Skeletal muscle tissue (tissue), 4 donors: Measurements from ENCODE around the gene HLA-A. TPM values are rescaled to one million over a fixed set of nuclear protein-coding genes. Genes with fewer than 3 reads are reported as not detected.

ENCODE experiments used
- H3K27ac ChIP-seq: one replicate; pipeline ENCODE4 v1.7.0; 2013; ENCODE audit warnings: mild to moderate bottlenecking, low read depth, low read length, inconsistent platforms
- H3K27me3 ChIP-seq, 3 donors: one replicate each; pipeline ENCODE4 v1.7.0; 2013; ENCODE audit warnings: low read length in 3 of 3; ENCODE audit not compliant: control insufficient read depth in 3 of 3, insufficient read depth in 3 of 3
- H3K36me3 ChIP-seq, 3 donors: one replicate each; pipeline ENCODE4 v1.7.0; 2013; ENCODE audit warnings: low read length in 3 of 3; ENCODE audit not compliant: control insufficient read depth in 3 of 3, insufficient read depth in 3 of 3
- H3K4me1 ChIP-seq, 3 donors: one replicate each; pipeline ENCODE4 v1.7.0; 2013; ENCODE audit warnings: low read length in 3 of 3, mild to moderate bottlenecking in 3 of 3; ENCODE audit not compliant: control insufficient read depth in 3 of 3, insufficient read depth in 3 of 3
- H3K4me3 ChIP-seq, 3 donors: one replicate each; pipeline ENCODE4 v1.7.0; 2013; ENCODE audit warnings: low read length in 3 of 3
- H3K9ac ChIP-seq, 3 donors: one replicate each; pipeline ENCODE4 v1.7.0; 2013; ENCODE audit warnings: low read length in 3 of 3, mild to moderate bottlenecking in 3 of 3, moderate library complexity in 2 of 3, low read depth in 1 of 3
- H3K9me3 ChIP-seq, 3 donors: one replicate each; pipeline ENCODE4 v1.7.0; 2013; ENCODE audit warnings: low read length in 3 of 3; ENCODE audit not compliant: control insufficient read depth in 3 of 3
- total RNA-seq: library from RNA; depleted of rRNA; stranded (reverse); fragments of >200 nt; gene quantifications from one replicate; pipeline ENCODE4 v1.2.3, GENCODE V29; 2014
- donor health status: Osteomylitis.

Gene HLA-A
- total RNA-seq, 1 donor from 2014 or later: 113 TPM

DNA sequence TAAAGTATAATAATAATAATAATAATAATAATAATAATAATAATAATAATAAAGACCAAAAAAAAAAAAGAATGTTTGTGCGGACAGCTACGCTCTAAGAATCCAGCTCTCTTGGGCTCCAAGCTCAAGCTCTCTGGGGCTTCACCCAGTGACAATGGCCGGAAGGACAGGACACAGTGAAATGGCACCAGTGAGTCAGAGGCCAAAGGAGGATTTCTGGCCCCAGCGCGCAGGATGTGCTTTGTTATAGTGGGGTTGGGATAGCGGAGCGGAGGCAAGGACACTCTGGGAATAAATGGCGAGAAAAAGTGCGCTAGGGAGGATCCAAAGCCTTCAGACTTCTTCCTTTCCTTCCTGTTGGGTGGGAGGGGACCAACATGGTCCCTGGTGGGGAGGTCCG is 38.2 kb downstream of the HLA-A start:
- H3K27me3 ChIP-seq: peaks cover 0 to 2% (median 0%) of the 10 kb centered on the region in 3 donors
- H3K4me3 ChIP-seq: no peak overlapping the region
- peaks cover 9 to 17% (median 17%) of the 10 kb centered on the region in 3 donors for H3K4me1 ChIP-seq
- H3K27ac ChIP-seq: no peak overlapping the region
- no peaks in the 10 kb centered on the region for H3K36me3 ChIP-seq
- no peak overlapping the region for H3K9ac ChIP-seq
- H3K9me3 ChIP-seq: no peaks in the 10 kb centered on the region

GRCh38 chr6:29981211-29981812 is 39.0 kb downstream of the HLA-A start:
- H3K27ac ChIP-seq: no peak overlapping the region
- H3K4me3 ChIP-seq: no peak overlapping the region
- peaks cover 2 to 10% (median 9%) of the 10 kb centered on the region in 3 donors for H3K4me1 ChIP-seq

DNA sequence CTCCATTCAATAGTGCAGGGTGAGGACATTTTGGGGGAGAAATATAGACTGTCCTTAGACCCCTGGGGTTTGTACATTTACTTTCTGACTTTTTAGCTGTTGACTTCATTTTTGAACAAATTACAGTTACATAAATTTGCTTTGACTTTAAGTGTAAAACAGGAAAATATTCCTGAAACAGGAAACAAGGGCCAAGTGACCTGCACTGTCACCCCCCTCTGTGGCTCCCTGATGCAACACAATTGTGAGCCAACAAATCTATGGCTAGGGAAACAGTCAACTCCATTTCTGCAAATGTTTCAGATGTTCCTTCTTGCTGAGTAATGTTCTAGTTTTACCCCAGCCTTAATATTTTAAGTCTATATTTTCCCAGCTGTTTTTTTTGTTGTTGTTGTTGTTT is 39.8 kb downstream of the HLA-A start:
- H3K9me3 ChIP-seq: no peaks in the 10 kb centered on the region
- no peak overlapping the region for H3K4me3 ChIP-seq
- peaks cover 0 to 8% (median 7%) of the 10 kb centered on the region in 3 donors for H3K4me1 ChIP-seq
- H3K9ac ChIP-seq: no peak overlapping the region
- no peak overlapping the region for H3K27ac ChIP-seq
- H3K27me3 ChIP-seq: peaks cover 0 to 2% (median 0%) of the 10 kb centered on the region in 3 donors
- no peaks in the 10 kb centered on the region for H3K36me3 ChIP-seq

More at GRCh38 chr6:29981211-29981812, 39.0 kb downstream of the HLA-A start:
- no peaks in the 10 kb centered on the region for H3K9me3 ChIP-seq
- no peaks in the 10 kb centered on the region for H3K36me3 ChIP-seq
- peaks cover 0 to 2% (median 0%) of the 10 kb centered on the region in 3 donors for H3K27me3 ChIP-seq
- H3K9ac ChIP-seq: no peak overlapping the region

GRCh38 chr6:29984232-29984631 is 41.9 kb downstream of the HLA-A start:
- H3K9me3 ChIP-seq: no peaks in the 10 kb centered on the region
- H3K27ac ChIP-seq: no peak overlapping the region
- peaks cover 0 to 4% (median 0%) of the 10 kb centered on the region in 3 donors for H3K4me1 ChIP-seq
- no peak overlapping the region for H3K9ac ChIP-seq
- H3K4me3 ChIP-seq: no peak overlapping the region
- H3K27me3 ChIP-seq: peaks cover 0 to 2% (median 0%) of the 10 kb centered on the region in 3 donors
- H3K36me3 ChIP-seq: no peaks in the 10 kb centered on the region

- no peaks in the 10 kb centered on the region for H3K36me3 ChIP-seq
- H3K4me1 ChIP-seq: peaks cover 0 to 4% (median 0%) of the 10 kb centered on the region in 3 donors
- H3K27me3 ChIP-seq: peaks cover 0 to 2% (median 0%) of the 10 kb centered on the region in 3 donors
- no peak overlapping the region for H3K27ac ChIP-seq
- H3K9me3 ChIP-seq: no peaks in the 10 kb centered on the region
- H3K9ac ChIP-seq: no peak overlapping the region
- no peak overlapping the region for H3K4me3 ChIP-seq
These were observed 42.7 kb downstream of the HLA-A start for GRCh38 chr6:29984992-29985391.

DNA sequence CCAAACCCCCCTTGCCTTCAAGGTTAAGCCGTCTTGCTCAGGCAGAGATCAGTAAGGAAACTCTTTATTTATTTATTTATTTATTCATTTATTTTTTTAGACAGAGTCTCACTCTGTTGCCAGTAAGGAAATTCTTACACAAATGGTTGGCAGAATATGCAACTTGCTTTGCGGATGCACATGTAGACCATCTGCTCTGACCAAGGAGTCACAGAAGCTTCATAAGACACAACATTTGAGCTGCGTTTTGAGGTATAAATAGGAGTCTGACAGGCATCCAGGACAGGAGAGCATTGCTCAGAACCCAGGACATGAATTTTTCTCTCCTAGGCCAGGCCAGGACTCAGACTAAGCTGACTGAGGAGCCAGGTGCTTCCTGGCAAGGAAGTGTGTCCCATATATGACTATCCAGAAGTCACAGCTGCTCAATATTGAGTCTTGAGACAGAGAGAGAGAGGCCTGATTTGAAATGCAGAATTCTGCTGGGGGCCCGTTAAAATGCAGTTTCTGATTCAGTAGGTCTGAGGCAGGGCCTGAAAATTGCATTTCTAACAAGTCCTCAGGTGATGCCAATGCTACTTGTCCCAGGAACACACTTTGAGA is 43.9 kb downstream of the HLA-A start:
- peaks cover 0 to 1% (median 0%) of the 10 kb centered on the region in 3 donors for H3K4me1 ChIP-seq
- H3K9ac ChIP-seq: no peak overlapping the region
- H3K27ac ChIP-seq: no peak overlapping the region
- no peaks in the 10 kb centered on the region for H3K36me3 ChIP-seq
- H3K4me3 ChIP-seq: no peak overlapping the region
- H3K27me3 ChIP-seq: peaks cover 0 to under 1% (median 0%) of the 10 kb centered on the region in 3 donors
- H3K9me3 ChIP-seq: no peaks in the 10 kb centered on the region

DNA sequence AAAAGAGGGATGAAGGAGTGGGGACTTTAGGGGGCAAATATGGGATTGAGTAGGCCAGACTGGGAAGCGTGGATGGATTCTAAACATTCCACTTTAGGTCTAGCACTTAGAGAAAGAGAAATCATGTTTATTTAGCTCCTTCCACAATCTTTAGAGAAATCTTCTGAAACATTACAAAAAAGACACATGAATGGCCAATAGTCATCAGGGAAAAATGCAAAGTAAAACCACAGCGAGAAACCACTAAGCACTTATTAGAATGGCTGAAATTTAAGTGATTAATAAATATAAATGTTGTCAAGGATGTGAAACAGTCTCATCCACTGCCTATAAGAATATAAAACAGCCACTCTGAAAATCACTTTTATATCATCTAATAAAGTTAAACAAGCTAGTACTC is 46.9 kb downstream of the HLA-A start:
- H3K9ac ChIP-seq: no peak overlapping the region
- H3K4me3 ChIP-seq: no peak overlapping the region
- no peaks in the 10 kb centered on the region for H3K27me3 ChIP-seq
- no peaks in the 10 kb centered on the region for H3K9me3 ChIP-seq
- no peaks in the 10 kb centered on the region for H3K36me3 ChIP-seq
- H3K27ac ChIP-seq: no peak overlapping the region
- H3K4me1 ChIP-seq: no peaks in the 10 kb centered on the region

DNA sequence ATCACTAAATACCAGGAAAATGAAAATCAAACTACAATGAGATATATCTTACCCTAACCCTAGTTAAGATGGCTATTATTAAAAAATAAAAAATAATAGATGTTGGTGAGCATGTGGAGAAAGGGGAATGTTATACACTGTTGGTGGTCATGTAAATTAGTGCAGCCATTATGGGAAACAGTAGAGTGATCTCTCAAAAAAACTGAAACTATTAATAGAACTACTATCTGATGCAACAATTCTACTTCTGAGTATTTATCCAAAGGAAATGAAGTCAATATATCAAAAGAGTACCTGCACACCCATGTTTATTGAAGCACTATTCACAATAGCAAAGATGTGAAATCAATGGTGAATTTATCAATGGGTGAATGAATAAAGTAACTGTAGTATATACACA is 48.6 kb downstream of the HLA-A start:
- Histone ChIP-seq H3K4me1 (no peaks in the 10 kb centered on the region), H3K9ac (no peak overlapping the region), H3K9me3 (no peaks in the 10 kb centered on the region), H3K36me3 (no peaks in the 10 kb centered on the region), H3K27me3 (no peaks in the 10 kb centered on the region), H3K4me3 (no peak overlapping the region), H3K27ac (no peak overlapping the region)

- Histone ChIP-seq H3K27ac (no peak overlapping the region), H3K36me3 (no peaks in the 10 kb centered on the region), H3K27me3 (no peaks in the 10 kb centered on the region), H3K9me3 (no peaks in the 10 kb centered on the region), H3K9ac (no peak overlapping the region), H3K4me1 (no peaks in the 10 kb centered on the region), H3K4me3 (no peak overlapping the region)
These were observed 50.5 kb downstream of the HLA-A start for GRCh38 chr6:29992807-29993206.

DNA sequence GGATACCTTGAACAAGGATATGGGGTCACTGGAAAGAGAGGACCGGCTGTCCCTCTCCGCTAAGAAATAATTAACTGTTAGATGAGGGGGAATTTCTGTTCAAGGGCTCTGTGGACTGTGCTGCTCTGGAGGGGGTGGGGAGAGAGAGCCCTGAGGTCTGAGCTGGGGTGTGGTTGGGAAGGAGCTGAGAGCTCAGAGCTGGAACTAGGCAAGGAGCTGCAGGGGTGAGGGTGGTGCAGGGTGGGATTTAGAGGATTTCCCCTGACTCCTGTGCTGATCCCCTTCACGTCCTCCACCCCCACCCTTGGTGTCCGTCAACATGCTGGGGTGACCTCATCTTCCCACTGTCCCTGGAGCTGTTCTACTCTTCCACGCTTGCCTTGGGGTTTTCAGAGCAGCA is 52.5 kb downstream of the HLA-A start:
- peaks cover 0 to 5% (median 0%) of the 10 kb centered on the region in 3 donors for H3K27me3 ChIP-seq
- no peak overlapping the region for H3K4me3 ChIP-seq
- H3K9me3 ChIP-seq: no peaks in the 10 kb centered on the region
- H3K36me3 ChIP-seq: no peaks in the 10 kb centered on the region
- H3K9ac ChIP-seq: no peak overlapping the region
- H3K27ac ChIP-seq: no peak overlapping the region
- H3K4me1 ChIP-seq: no peaks in the 10 kb centered on the region
